Caki2 (cell line): ENCODE results near the gene PARD3B. TPM values are rescaled to one million over a fixed set of nuclear protein-coding genes. Genes with fewer than 3 reads are reported as not detected.

Experiments used
- DNase-seq: peaks from one replicate; pipeline ENCODE4 v3.0.0-alpha.2; 2015; ENCODE audit warnings: low read depth
- in situ Hi-C: cut with HindIII; loops from 2 replicates; pipeline ENCODE4 v1.10.0; 2016; ENCODE audit warnings: low sequenced_read_pairs, low pct_unique_long_range_greater_than_20kb, mixed read lengths
- total RNA-seq: library from RNA; depleted of rRNA; stranded (reverse); fragments of >200 nt; shearing (Covaris generic); gene quantifications from 2 replicates; pipeline ENCODE4 v1.2.3, GENCODE V29; 2014; ENCODE audit warnings: low replicate concordance

PARD3B gene
- total RNA-seq, 1 experiment from 2014 or later = 3.8 TPM

DNA sequence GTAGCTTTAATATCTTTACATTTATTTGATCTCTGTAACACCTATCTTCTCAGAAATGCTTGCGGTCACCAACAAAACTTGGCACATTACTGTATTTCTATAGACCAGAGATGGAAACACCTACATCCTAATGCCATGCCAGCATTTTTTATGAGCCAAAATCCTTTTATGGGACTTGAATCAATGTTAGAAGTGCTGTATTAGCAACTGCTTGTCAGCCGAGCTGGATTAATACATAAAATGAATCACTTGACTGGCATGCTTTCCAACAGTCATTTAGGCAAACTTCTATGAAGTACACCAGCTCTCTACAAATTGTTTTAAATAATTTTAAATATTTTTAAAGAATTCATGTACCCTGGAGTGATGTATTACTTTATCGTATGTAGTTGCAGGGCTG, 864.1 kb downstream of the PARD3B start:
- in situ Hi-C loops = no loop called here
- no peak for DNase-seq

DNA sequence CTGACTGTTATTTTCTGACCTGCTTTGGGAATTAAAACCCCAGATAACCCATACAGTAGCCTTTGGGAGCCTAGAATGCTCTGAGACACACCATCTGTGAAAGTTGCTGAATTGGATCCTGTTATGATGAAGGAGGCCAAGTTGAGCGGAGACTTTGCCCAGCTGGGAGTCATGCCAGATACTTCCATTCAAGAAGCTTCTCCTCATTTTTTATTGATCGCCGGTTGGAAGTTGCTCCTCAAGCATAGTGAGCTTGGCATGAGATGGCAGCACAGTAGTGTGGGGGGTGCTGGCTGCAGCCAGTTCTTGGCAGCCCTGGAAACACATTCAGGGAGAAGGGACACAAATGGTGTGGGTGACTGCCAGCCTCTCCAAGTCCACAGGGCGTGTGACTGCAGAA, 866.3 kb downstream of the PARD3B start:
- no peak for DNase-seq
- in situ Hi-C loops = no loop called here

DNA sequence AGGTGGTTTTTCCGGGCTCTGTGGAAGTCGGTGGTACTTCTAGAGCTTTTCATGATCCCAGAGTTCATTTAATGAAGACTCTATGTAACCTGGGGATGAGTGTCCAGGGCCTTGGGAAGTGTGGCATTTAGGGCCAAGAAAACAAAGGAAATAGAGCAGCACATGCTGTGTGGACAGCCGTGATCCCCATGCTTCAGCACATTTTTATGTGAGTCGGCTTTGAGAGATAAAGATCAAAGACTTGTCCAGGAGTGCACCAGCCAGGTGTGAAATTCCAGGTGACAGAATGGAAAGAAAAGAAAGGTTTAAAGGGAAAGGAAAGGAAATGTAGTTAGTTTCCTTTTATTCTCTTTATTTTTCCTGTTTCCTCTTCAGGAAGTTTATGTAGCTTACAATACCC, 879.1 kb downstream of the PARD3B start:
- no peak for DNase-seq
- in situ Hi-C loops = no loop called here

DNA sequence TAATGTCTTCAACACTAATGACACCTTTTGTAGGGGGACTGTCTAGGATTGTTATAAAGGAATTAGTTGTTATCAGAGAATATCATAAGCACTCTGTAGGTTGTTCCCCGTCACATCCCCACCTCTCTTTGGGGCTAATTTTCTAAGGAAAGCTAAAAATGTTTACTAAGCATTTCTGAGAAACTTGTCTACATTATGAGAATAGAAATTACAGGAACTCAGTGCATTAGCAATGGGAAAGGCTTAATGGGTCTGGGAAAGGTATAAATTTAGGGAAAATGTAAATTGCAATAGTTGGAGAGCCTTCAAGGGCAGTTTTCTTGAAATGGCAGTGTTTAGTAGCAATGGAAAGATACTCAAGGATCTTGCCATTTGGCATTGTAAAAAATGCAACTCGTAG, 879.8 kb downstream of the PARD3B start:
- in situ Hi-C loops = no loop called here
- no peak for DNase-seq

DNA sequence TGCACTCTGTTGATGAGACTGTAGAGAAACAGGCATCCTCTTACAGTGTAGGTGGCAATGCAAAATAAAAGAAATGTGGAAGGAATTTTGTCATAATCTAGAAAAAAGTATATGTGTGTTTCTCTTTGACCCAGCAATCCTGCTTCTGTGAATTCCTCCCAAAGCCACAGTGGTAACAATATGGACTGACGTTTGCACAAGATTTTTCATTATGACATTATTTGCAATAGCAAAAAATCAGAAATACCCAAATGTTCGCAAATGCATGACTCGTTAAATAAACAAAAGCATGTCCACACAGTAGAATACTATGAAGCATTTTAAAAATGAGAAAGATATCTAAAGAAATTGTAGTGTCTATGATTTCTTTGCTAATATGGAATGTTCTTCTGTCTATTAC, 881.8 kb downstream of the PARD3B start:
- in situ Hi-C loops = no loop called here

DNA sequence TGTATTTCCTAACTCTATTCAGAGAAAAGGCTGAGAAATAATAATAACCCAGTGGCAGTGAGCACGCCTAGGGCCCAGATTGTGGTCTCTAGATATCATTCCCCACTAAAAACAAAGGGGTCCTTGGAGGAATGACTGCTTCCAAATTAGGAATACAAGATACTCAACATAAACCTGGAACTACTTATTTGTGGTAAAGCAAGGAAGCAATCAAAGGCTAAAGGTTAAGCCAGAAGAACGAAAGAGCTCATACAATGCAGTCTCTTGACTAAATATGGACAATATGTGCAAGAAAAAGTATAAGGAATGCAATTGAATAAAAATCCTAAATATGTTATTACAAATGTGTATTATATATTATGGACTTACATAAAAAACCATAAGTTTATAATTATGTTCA, 883.5 kb downstream of the PARD3B start:
- in situ Hi-C loops = no loop called here
- no peak for DNase-seq

More for the DNA sequence above, 881.8 kb downstream of the PARD3B start:
- no peak for DNase-seq

DNA sequence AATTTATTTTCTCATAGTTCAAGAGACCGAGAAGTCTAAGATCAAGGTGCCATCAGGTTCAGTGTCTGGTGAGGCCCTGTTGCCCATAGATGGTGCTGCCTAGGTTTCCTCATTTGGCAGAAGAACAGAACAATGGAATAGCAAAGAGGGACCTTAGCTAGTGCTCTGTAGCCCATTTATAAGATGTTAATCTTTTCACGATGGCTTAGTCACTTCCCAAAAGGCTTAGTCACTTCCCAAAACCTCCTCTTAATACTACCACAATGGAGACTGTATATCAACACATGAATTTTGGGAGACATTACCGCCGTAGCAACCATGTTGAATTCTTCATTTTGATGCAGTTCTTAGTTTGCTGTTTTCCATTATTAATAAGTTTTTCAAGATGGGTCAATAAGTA, 890.7 kb downstream of the PARD3B start:
- no peak for DNase-seq
- in situ Hi-C loops = no loop called here

DNA sequence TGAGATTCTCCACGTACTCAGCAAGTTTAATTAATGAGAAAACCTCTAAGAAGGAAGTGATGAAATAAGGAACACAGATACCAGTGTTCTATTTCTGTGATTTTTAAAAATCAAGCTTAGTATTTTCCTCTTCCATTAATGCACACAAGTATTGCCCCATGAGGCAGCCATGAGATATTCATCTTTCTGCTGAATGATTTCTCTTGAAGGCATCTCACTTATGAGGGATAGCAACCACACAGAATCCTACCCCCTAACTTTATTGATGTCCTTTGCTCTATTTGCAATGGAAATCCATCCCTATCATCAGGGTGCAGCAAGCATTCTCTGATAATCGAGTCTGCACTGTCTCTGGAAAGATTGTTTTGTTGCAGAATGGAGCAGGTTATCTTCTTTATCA, 893.0 kb downstream of the PARD3B start:
- in situ Hi-C loops = no loop called here
- no peak for DNase-seq

DNA sequence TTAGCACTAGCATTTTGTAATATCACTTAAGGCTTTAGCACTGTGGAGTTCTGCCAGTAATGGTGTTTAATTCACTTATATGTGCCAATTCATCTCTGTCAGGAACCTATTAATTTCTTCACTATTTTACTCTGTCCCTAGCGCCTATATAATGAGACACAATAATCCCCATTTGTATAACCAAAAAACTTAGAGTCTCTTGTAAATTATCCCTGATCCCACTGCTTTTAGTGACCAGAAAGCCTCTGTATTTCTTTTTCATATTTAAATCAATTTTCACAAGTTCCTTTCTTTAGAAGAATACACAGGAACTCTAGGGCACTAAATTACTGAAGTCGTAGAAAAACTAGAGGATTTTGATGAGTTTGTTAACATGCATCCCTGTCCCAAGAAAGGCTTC, 894.3 kb downstream of the PARD3B start:
- in situ Hi-C loops = no loop called here
- DNase-seq = no peak

DNA sequence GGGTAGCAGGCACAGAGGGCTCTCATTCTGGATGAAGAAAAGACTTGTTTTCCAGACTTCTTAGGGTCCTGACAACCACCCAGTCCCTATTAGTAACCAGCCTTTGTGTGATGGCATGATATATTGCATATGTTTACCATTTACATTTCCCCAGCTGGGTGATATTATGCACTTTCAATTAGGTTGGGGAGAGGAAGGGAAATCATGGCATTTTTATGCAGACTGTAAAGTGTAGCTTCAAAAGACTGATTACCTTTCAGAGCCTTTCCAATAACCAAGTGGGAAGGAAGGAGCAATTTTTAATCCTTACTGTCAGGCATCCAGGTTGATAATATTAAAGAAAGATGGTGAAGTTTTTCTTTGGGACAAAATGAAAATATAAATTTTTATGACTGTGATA, 896.2 kb downstream of the PARD3B start:
- no peak for DNase-seq
- in situ Hi-C loops = no loop called here

DNA sequence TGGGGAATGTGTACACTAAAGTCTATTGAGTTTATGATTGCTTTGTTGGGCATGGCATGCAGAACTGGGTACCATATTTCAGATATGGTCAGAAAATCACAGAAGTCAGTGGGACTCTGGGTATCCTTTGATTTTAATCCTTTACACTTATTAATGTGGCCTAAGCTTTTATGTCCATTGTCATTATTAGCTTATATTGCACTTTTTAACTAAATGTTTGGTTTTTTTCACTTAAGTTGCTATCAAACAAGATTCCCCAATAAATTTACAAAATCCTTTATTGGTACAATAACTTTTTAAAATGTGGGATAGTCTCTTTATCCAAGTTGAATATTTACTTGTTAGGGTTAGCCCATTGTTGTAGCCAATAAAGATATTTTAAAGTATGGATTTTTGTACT, 902.9 kb downstream of the PARD3B start:
- in situ Hi-C loops = no loop called here
- DNase-seq = no peak

DNA sequence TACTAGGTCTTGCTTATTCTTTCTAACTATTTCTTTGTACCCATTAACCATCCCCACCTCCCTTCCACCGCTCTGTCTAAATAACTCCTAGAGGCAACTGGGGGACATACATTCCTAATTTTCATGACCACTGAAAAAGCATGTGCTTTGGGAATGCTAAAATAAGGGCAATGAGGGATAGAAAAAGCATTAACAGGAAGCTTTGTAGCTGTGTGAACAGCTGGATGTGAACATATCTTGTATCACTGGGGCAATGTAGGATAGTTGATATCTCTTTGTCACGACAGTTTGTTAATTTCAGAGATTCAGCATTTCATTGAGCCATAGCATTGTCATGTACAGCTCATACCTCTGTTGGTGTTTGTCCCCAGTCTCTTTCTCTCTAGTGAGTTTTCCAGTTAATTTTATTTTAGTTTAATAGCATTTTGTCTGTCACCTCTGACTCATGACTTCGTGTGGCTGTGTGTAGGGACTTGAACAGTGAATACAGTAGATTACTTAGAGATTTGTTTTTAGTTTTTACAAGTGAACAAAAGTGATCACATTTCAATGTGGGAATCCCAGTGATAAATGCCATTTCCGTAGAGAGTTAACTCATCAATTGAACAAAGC, 906.7 kb downstream of the PARD3B start:
- in situ Hi-C loops = no loop called here
- no peak for DNase-seq

DNA sequence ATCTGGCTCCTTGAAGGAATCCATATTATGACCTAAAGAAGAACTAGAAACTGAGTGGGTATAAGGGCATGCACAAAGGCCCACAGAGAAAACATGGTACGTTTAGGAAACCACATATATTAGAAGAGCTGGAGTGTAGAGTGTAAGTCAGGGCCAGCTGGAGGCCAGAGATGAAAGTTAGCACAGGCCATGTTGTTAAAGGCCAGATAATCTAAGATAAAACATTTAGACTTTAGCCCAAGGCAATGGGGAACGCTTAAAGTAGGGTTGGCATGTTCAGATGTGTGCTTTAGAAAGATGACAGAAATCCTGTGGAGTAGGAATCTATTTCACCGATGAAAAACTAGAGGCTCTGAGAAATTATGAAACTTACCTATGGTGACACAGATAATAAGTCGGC, 907.9 kb downstream of the PARD3B start:
- in situ Hi-C loops = no loop called here
- no peak for DNase-seq

DNA sequence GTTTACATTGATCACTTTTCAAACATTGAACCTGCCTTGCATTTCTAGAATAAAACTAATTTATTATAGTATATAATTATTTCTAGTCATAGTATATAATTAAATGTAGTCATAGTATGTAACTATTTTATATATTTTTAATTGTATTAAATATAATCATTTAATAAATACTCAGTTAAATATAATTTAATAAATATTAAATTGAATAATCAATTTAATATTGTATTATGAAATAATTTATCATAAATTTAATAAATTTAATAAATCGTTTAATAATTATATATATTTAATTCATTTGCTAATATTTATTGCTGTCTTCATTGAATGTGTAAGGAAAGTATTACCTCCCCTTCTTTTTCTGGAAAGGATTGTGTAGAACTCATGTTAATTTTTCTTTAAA, 911.4 kb downstream of the PARD3B start:
- in situ Hi-C loops = no loop called here
- no peak for DNase-seq

DNA sequence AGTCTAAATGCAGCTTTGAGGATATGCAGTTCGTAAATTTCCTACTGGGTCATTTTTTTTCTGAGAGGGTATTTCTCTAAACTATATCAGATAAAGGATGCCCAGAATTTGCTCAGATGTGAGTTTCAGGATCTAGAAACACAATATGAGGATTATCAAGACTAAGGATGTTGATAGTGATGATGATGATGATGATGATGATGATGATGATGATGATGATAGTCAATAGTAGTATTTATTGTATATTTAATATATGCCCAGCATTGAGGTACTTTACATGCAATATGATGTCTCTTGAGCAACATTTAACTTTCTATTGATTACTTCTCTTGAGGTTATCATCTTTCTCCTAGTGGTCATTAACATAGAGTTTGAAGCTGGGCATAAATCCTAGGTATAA, 914.9 kb downstream of the PARD3B start:
- in situ Hi-C loops = no loop called here
- no peak for DNase-seq

DNA sequence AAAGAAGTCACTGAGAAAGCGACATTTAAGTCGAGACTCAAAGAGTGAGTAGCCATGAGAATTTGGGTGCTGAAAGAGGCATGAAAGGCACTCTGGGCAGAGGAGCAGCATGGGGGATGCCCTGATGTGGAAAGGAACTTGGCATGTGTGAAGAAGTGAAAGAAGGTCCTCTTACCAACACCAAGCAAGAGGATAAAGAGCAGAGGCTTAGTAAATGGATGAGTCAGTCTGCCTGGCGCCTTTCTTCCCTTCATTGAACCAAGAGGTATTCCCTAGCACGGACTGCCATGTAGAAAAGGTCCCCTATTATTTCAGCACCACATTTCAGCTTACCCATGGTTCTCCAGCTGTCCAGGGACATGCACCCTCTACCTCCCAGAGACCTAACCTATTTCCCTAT, 915.9 kb downstream of the PARD3B start:
- no peak for DNase-seq

DNA sequence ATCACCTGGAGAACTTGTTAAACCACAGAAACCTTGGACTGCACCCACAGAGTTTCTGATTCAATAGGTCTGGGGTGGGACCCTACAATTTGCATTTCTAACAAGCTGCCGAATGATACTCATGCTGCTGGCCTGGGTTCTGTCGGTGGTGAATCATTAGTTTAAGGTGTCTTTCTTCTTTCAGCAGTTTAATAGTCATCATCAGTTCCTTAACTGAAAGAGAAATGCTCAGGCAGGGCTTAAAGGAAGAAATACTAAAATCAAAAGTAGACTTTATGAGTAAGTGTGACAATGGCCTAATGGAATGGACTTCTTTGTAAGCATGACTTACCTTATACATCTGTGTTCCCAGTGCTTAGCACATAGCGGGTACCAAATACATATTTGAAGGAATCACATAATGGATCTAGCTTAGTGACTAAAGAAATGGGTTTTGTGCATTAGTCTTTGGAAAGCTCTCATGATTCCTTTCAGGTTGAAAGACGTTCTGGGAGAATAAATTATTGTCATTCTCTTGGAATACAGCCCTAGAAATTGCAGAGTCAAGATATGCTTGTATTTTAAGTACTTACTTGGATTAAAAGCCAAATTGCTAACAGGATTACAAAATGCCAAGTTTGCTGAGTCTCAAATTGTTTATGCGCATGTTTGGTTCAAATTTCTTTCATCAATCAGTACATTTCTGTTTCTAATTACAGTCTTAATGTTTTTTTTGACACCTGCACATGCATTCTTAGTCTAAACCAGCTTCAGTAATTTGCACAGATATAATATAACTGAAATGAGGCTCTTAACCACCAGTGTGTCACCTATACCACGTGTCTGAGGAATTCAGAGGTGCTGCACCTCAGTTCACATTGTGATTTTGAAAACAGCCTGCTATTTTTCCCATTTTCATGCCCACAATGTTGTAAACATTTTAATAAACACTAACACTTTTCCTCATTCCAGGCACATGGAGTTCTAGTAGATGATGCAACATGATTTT, 916.7 kb downstream of the PARD3B start:
- in situ Hi-C loops = no loop called here

More for the DNA sequence above, 915.9 kb downstream of the PARD3B start:
- in situ Hi-C loops = no loop called here

DNA sequence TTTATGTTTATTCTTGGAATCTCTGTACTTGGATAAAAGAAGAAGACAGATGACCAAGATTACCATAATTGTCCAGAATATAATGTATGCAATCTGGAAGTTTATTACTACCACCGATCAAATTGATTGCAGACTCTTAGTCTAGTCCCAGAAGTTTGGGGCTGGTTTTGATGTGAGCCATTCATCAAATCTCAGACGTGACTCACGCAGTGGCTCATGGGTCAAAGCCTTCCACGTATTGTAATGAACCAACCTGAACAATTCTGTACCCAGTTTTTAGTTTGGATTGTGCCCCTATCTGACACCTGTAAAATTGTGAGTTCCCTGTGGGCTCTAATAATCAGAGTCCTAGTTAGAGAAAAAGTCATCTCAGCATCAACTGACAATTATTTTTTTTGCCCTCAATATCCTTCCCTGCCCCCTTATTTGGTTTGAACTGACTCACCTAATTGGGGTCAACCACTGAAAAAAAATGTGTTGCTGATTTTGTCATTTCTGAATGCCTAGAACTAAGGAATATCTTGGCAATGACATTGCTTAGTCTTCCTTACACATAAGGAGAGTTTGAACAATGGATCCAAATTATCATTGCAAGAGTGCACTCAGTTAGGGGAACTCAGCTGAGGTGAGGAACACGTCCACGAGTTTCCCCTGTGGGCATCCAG, 917.5 kb downstream of the PARD3B start:
- in situ Hi-C loops = no loop called here
- DNase-seq = no peak

More for the DNA sequence above, 916.7 kb downstream of the PARD3B start:
- DNase-seq = no peak

DNA sequence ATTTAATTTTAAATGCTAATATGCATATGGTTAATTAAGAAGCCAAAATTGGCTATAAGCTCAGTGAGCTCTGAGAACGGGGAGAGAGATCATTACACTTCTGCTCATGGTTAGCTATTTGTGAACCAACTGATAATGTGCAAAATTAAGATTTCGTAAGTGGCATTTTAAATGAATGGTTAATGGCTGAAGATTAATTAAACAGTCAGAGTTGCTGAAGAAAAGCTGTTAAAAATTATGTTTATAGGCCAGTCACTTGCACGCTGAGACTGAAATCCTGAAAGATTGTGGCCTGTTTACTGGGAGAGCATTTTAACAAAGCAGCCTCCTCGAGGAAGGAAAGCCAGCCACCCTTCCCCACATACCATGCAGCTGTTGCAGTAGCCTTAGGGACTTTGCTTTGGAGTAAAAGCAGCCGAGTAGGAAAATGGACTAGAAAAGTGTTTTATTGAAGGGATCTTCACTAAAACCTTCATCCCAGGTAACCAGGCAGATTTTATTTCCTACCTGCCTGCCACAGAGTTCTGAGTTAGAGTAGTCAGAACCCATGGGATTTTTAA, 918.3 kb downstream of the PARD3B start:
- no peak for DNase-seq
- in situ Hi-C loops = no loop called here
